SK-MEL-5 (cell line): ENCODE results near the gene PRKCZ. TPM values are rescaled to one million over a fixed set of nuclear protein-coding genes. Genes with fewer than 3 reads are reported as not detected.

Experiments used
- DNase-seq: peaks from one replicate; pipeline ENCODE4 v3.0.0-alpha.2; 2016; ENCODE audit warnings: low read depth, low spot score
- in situ Hi-C: cut with HindIII; loops from 2 replicates; pipeline ENCODE4 v1.10.0; 2016; ENCODE audit warnings: low sequenced_read_pairs, high pct_unique_total_duplicates, low pct_unique_long_range_greater_than_20kb
- total RNA-seq: library from RNA; depleted of rRNA; stranded (reverse); fragments of >200 nt; shearing (Covaris generic); gene quantifications from 2 replicates; pipeline ENCODE4 v1.2.3, GENCODE V29; 2014

The PRKCZ gene
- total RNA-seq, 1 experiment from 2014 or later: 19.8 TPM

GRCh38 chr1:2053217-2053616 is 3.0 kb downstream of the PRKCZ start:
- in situ Hi-C loops: no loop called here
- no peak for DNase-seq

GRCh38 chr1:2053784-2054376 is 3.7 kb downstream of the PRKCZ start:
- in situ Hi-C loops: no loop called here
- no peak for DNase-seq

GRCh38 chr1:2054560-2054959 is 4.3 kb downstream of the PRKCZ start:
- DNase-seq: no peak
- in situ Hi-C loops: no loop called here

GRCh38 chr1:2055911-2056575 is 5.8 kb downstream of the PRKCZ start:
- DNase-seq: no peak
- in situ Hi-C loops: no loop called here

GRCh38 chr1:2056955-2057590 is 6.9 kb downstream of the PRKCZ start:
- in situ Hi-C loops: no loop called here
- DNase-seq: no peak

- in situ Hi-C loops: no loop called here
- DNase-seq: no peak
Observed at GRCh38 chr1:2059290-2059953, 9.2 kb downstream of the PRKCZ start.

- in situ Hi-C loops: no loop called here
- DNase-seq: no peak
Observed at GRCh38 chr1:2060072-2060471, 9.9 kb downstream of the PRKCZ start.

- in situ Hi-C loops: no loop called here
- DNase-seq: no peak
Observed at GRCh38 chr1:2060535-2060934, 10.3 kb downstream of the PRKCZ start.

- in situ Hi-C loops: no loop called here
Observed at GRCh38 chr1:2061065-2061778, 11.0 kb downstream of the PRKCZ start.

GRCh38 chr1:2065699-2066098 is 15.5 kb downstream of the PRKCZ start:
- in situ Hi-C loops: no loop called here
- DNase-seq: no peak

More at GRCh38 chr1:2061065-2061778, 11.0 kb downstream of the PRKCZ start:
- DNase-seq: no peak

- no peak for DNase-seq
- in situ Hi-C loops: no loop called here
Observed at GRCh38 chr1:2067393-2067792, 17.2 kb downstream of the PRKCZ start.

GRCh38 chr1:2067981-2068380 is 17.8 kb downstream of the PRKCZ start:
- in situ Hi-C loops: no loop called here
- DNase-seq: no peak

GRCh38 chr1:2068951-2069350 is 18.7 kb downstream of the PRKCZ start:
- in situ Hi-C loops: no loop called here
- no peak for DNase-seq

GRCh38 chr1:2070016-2070415 is 19.8 kb downstream of the PRKCZ start:
- in situ Hi-C loops: no loop called here
- DNase-seq: no peak

GRCh38 chr1:2070800-2071530 is 20.8 kb downstream of the PRKCZ start:
- in situ Hi-C loops: no loop called here
- DNase-seq: no peak

- DNase-seq: no peak
- in situ Hi-C loops: no loop called here
Observed at GRCh38 chr1:2072109-2072806, 22.0 kb downstream of the PRKCZ start.

GRCh38 chr1:2072891-2073290 is 22.7 kb downstream of the PRKCZ start:
- DNase-seq: no peak
- in situ Hi-C loops: no loop called here
